Mammary epithelial cell (primary cell): ENCODE results near the gene CYTH4.

Source experiments
- CTCF ChIP-seq, 2 donors: IDR thresholded peaks in 1 of 2; conservative IDR thresholded peaks in 1 of 2; 2 replicates each; pipeline ENCODE4 v1.5.1; 2011 to 2012; ENCODE audit warnings: inconsistent platforms in 2 of 2, low read length in 2 of 2, mild to moderate bottlenecking in 2 of 2, control low read depth in 1 of 2, low read depth in 1 of 2; ENCODE audit not compliant: insufficient read depth in 1 of 2; ENCODE audit errors: extremely low read depth in 1 of 2
- EZH2 ChIP-seq: IDR thresholded peaks from 2 replicates; pipeline ENCODE4 v1.6.1; 2012; ENCODE audit warnings: low read length, inconsistent platforms, borderline replicate concordance

GRCh38 chr22:37263966-37264887, 18.1 kb upstream of the CYTH4 start:
- no peak for TF ChIP-seq CTCF (conservative IDR thresholded peaks at IDR 0.05 in 1 of 2, IDR thresholded peaks at IDR 0.05 in 1 of 2; ENCODE audit: extremely low read depth in 1 of 2, insufficient read depth in 1 of 2, low read depth in 1 of 2, low read length in 2 of 2)
- TF ChIP-seq EZH2 = no peak
